ENCODE results near the gene PRODH2.

DNA sequence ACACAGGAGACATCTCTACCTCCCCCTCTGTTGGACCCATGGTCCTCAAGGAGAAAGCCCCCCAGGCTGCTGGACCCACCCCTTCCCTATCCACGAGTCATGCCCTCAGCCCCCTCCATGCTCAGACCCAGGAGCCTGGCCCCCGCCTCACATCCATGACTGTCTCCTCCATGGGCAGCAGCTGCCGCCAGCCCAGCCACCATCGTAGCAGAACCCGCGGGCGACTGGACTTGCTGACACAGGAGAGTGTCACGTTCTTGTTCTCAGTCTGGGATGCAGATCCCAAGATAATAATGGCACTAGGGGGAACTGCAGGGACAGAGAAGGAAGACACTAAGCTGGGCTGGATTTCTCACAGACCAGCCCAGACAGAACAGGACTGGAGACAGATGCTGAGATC is 35.8 kb upstream of the PRODH2 start:
- TF ChIP-seq REST (IDR thresholded peaks at IDR 0.05; ENCODE audit: insufficient read depth in 1 of 2, low read depth in 2 of 2, low read length in 2 of 2) (no peak), SIN3A (IDR thresholded peaks at IDR 0.05; ENCODE audit: borderline replicate concordance, insufficient read depth, low read length) (no peak), FOXP2 (optimal IDR thresholded peaks at IDR 0.05; ENCODE audit: borderline replicate concordance, extremely low read depth, extremely low read length, insufficient read depth) (no peak)
